OCI-LY1 (cell line): ENCODE measurements around the gene CSNK2A3.

ENCODE experiments used
- CTCF ChIP-seq: fragments of 200-600 bp; sonication (generic), shearing (Covaris generic); IDR thresholded peaks from 2 replicates; pipeline ENCODE4 v1.5.1; 2017; ENCODE audit warnings: mild to moderate bottlenecking, antibody characterized with exemption, low read length, moderate library complexity, mixed read lengths
- EZH2 ChIP-seq: fragments of 200-600 bp; sonication (generic), shearing (Covaris generic); IDR thresholded peaks from 2 replicates; pipeline ENCODE4 v1.8.0; 2017; ENCODE audit warnings: borderline replicate concordance, mixed run types, mild to moderate bottlenecking, antibody characterized with exemption, low read length, moderate library complexity, mixed read lengths

- no peak for TF ChIP-seq CTCF
- TF ChIP-seq EZH2: no peak
These were observed 38.1 kb upstream of the CSNK2A3 start for GRCh38 chr11:11391169-11391568.
